SU-DHL-6 (cell line): ENCODE measurements around the gene SCRN1.

Source experiments
- H2AFZ ChIP-seq: fragments of 200-600 bp; sonication (generic); 2 replicates; pipeline ENCODE4 v1.6.1; 2014; ENCODE audit warnings: low read depth, mild to moderate bottlenecking, moderate library complexity, mixed read lengths, antibody characterized with exemption, low read length; ENCODE audit not compliant: severe bottlenecking
- H3F3A ChIP-seq: fragments of 200-600 bp; shearing (Covaris generic); 2 replicates; pipeline ENCODE4 v1.6.0; 2016; ENCODE audit warnings: antibody characterized with exemption, mild to moderate bottlenecking; ENCODE audit not compliant: insufficient read depth
- H3K27ac ChIP-seq: fragments of 200-600 bp; sonication (generic); 2 replicates; pipeline ENCODE4 v1.5.1; 2016; ENCODE audit warnings: low read depth, mild to moderate bottlenecking, low read length, moderate library complexity, mixed read lengths
- H3K27me3 ChIP-seq: fragments of 200-600 bp; sonication (generic), shearing (Covaris generic); 2 replicates; pipeline ENCODE4 v1.6.0; 2014; ENCODE audit warnings: mild to moderate bottlenecking, low read length
- H3K36me3 ChIP-seq: fragments of 200-600 bp; sonication (generic); 2 replicates; pipeline ENCODE4 v1.6.1; 2014; ENCODE audit warnings: mild to moderate bottlenecking, low read length, mixed read lengths
- H3K4me2 ChIP-seq: fragments of 300-600, 200-600 bp; shearing (Covaris generic), sonication (generic); 2 replicates; pipeline ENCODE4 v1.6.0; 2014; ENCODE audit warnings: low read length, low read depth, mild to moderate bottlenecking; ENCODE audit not compliant: poor library complexity, severe bottlenecking
- H3K4me3 ChIP-seq: fragments of 200-600 bp; sonication (generic); 2 replicates; pipeline ENCODE4 v1.5.1; 2014; ENCODE audit warnings: antibody characterized with exemption, low read length, mild to moderate bottlenecking, mixed read lengths; ENCODE audit not compliant: insufficient read depth, poor library complexity, severe bottlenecking
- H3K79me2 ChIP-seq: fragments of 200-600 bp; sonication (generic); 2 replicates; pipeline ENCODE4 v1.6.1; 2014; ENCODE audit warnings: mild to moderate bottlenecking, low read length, moderate library complexity; ENCODE audit not compliant: insufficient read depth
- H3K9ac ChIP-seq: fragments of 200-600 bp; sonication (generic); 2 replicates; pipeline ENCODE4 v1.7.0; 2014; ENCODE audit warnings: mild to moderate bottlenecking, low read length
- H3K9me2 ChIP-seq: fragments of 200-600 bp; sonication (generic); replicated peaks from 2 replicates; pipeline ENCODE4 v1.6.1; 2014; ENCODE audit warnings: low read length; ENCODE audit not compliant: insufficient read depth
- H3K9me3 ChIP-seq: fragments of 200-600 bp; sonication (generic); 2 replicates; pipeline ENCODE4 v1.6.1; 2014; ENCODE audit warnings: low read length, mixed read lengths; ENCODE audit not compliant: insufficient read depth
- H4K20me1 ChIP-seq: fragments of 200-600 bp; sonication (generic); 2 replicates; pipeline ENCODE4 v1.6.1; 2014; ENCODE audit warnings: low read depth, mild to moderate bottlenecking, antibody characterized with exemption, low read length, moderate library complexity, mixed read lengths
- CTCF ChIP-seq: fragments of 200-600 bp; sonication (generic); IDR thresholded peaks from one replicate; pipeline ENCODE4 v1.5.1; 2017; ENCODE audit warnings: antibody characterized with exemption, mild to moderate bottlenecking, low read length, moderate library complexity; ENCODE audit not compliant: insufficient read depth, poor library complexity, severe bottlenecking
- EZH2phosphoT487 ChIP-seq: fragments of 200-600 bp; sonication (generic), shearing (Covaris generic); conservative IDR thresholded peaks from 2 replicates; pipeline ENCODE4 v1.6.1; 2018; ENCODE audit warnings: mild to moderate bottlenecking, antibody characterized with exemption, low read length, moderate library complexity, mixed read lengths

SCRN1 gene

GRCh38 chr7:30010021-30010420 lies 20.4 kb upstream of the SCRN1 start:
- Histone ChIP-seq H3K9ac (no peak overlapping the region), H3K79me2 (no peaks in the 10 kb centered on the region), H3F3A (no peaks in the 10 kb centered on the region), H3K9me3 (no peaks in the 10 kb centered on the region), H2AFZ (no peak overlapping the region), H3K4me3 (no peak overlapping the region), H3K4me2 (no peak overlapping the region), H3K27me3 (no peaks in the 10 kb centered on the region), H3K36me3 (peaks cover 8% of the 10 kb centered on the region; the same call in 1 of the 2 replicates), H4K20me1 (no peaks in the 10 kb centered on the region), H3K9me2 (no peaks in the 10 kb centered on the region), H3K27ac (no peak overlapping the region)
- TF ChIP-seq CTCF: no peak
- TF ChIP-seq EZH2phosphoT487: no peak

GRCh38 chr7:30005464-30005863 lies 15.9 kb upstream of the SCRN1 start:
- H2AFZ ChIP-seq: no peak overlapping the region
- H3K27me3 ChIP-seq: no peaks in the 10 kb centered on the region
- H3K4me3 ChIP-seq: no peak overlapping the region
- H3K9me3 ChIP-seq: no peaks in the 10 kb centered on the region
- no peak overlapping the region for H3K27ac ChIP-seq
- no peaks in the 10 kb centered on the region for H4K20me1 ChIP-seq
- peaks cover 1% of the 10 kb centered on the region; the same call in 1 of the 2 replicates for H3K36me3 ChIP-seq
- H3K4me2 ChIP-seq: no peak overlapping the region
- no peaks in the 10 kb centered on the region for H3K79me2 ChIP-seq
- no peaks in the 10 kb centered on the region for H3K9me2 ChIP-seq
- TF ChIP-seq EZH2phosphoT487: no peak
- no peak for TF ChIP-seq CTCF
- no peak overlapping the region for H3K9ac ChIP-seq
- no peaks in the 10 kb centered on the region for H3F3A ChIP-seq

GRCh38 chr7:30003098-30003497 lies 13.5 kb upstream of the SCRN1 start:
- Histone ChIP-seq H4K20me1 (no peaks in the 10 kb centered on the region), H2AFZ (no peak overlapping the region), H3K4me3 (no peak overlapping the region), H3K9me2 (no peaks in the 10 kb centered on the region), H3K9ac (no peak overlapping the region), H3K79me2 (no peaks in the 10 kb centered on the region), H3K36me3 (no peaks in the 10 kb centered on the region), H3F3A (no peaks in the 10 kb centered on the region), H3K27me3 (no peaks in the 10 kb centered on the region), H3K4me2 (no peak overlapping the region), H3K9me3 (no peaks in the 10 kb centered on the region), H3K27ac (no peak overlapping the region)
- TF ChIP-seq CTCF (no peak), EZH2phosphoT487 (no peak)
